Measurements from ENCODE around the gene IFT52. TPM values are rescaled to one million over a fixed set of nuclear protein-coding genes. Genes with fewer than 3 reads are reported as not detected.

The IFT52 gene
- total and polyA plus RNA-seq, 2 donors = 28.9 to 56.6 TPM

Other genes starting within 250 kb of the IFT52 start
- gene SRSF6, start 133.0 kb upstream of the IFT52 start, total RNA-seq = 87.2 TPM
- gene SRSF6, start 133.0 kb upstream of the IFT52 start, polyA plus RNA-seq = 54.7 TPM
- 14.5 TPM for gene L3MBTL1, start 83.2 kb upstream of the IFT52 start, total RNA-seq
- 5.6 TPM for gene L3MBTL1, start 83.2 kb upstream of the IFT52 start, polyA plus RNA-seq
- gene SGK2, start 31.9 kb upstream of the IFT52 start, total RNA-seq = 6.2 TPM
- 1.9 TPM for gene SGK2, start 31.9 kb upstream of the IFT52 start, polyA plus RNA-seq
- 2.3 TPM for gene MYBL2, start 76.2 kb downstream of the IFT52 start, total RNA-seq
- 0.38 TPM for gene MYBL2, start 76.2 kb downstream of the IFT52 start, polyA plus RNA-seq
- gene GTSF1L, start 136.1 kb downstream of the IFT52 start, total RNA-seq = not detected
- not detected for gene GTSF1L, start 136.1 kb downstream of the IFT52 start, polyA plus RNA-seq